ENCODE results near the gene EEF1A2.

EEF1A2 gene

GRCh38 chr20:63494084-63494419 lies 4.8 kb downstream of the EEF1A2 start:
- H3K9me2 ChIP-seq (replicated peaks; ENCODE audit: control insufficient read depth, low read length), result no peaks in the 10 kb centered on the region
- H3K27ac ChIP-seq (ENCODE audit: low read depth, low read length), result no peak overlapping the region
- no peaks in the 10 kb centered on the region for H3K9me3 ChIP-seq (ENCODE audit: control insufficient read depth, insufficient read depth, low read length)
- H3F3A ChIP-seq (ENCODE audit: control insufficient read depth, insufficient read depth), result no peaks in the 10 kb centered on the region
- H3K4me3 ChIP-seq (ENCODE audit: low read length), result no peak overlapping the region
- H4K20me1 ChIP-seq (ENCODE audit: control insufficient read depth, insufficient read depth, low read depth, low read length), result peaks cover 9% of the 10 kb centered on the region; the same call in 1 of the 2 replicates
- TF ChIP-seq EZH2phosphoT487 (IDR thresholded peaks at IDR 0.05; ENCODE audit: borderline replicate concordance, low read length) (no peak), CTCF (IDR thresholded peaks at IDR 0.05; ENCODE audit: low read depth, low read length, poor library complexity, severe bottlenecking) (no peak)
- H3K36me3 ChIP-seq (ENCODE audit: control insufficient read depth, low read length), result no peaks in the 10 kb centered on the region
- 0 out of 2 replicates have a peak, but pooled peaks cover 4% of the 10 kb centered on the region for H3K4me1 ChIP-seq (ENCODE audit: control insufficient read depth, low read length)
- H3K4me2 ChIP-seq (ENCODE audit: low read length), result no peak overlapping the region
- H3K79me2 ChIP-seq (ENCODE audit: control insufficient read depth, low read length), result no peaks in the 10 kb centered on the region
- H3K27me3 ChIP-seq (ENCODE audit: control insufficient read depth, low read length), result peaks cover 7% of the 10 kb centered on the region; the same call in 1 of the 2 replicates

- H3K27ac ChIP-seq (ENCODE audit: low read depth, low read length), result no peak overlapping the region
- no peak overlapping the region for H3K4me2 ChIP-seq (ENCODE audit: low read length)
- peaks cover 9% of the 10 kb centered on the region; the same call in 1 of the 2 replicates for H4K20me1 ChIP-seq (ENCODE audit: control insufficient read depth, insufficient read depth, low read depth, low read length)
- H3K4me3 ChIP-seq (ENCODE audit: low read length), result no peak overlapping the region
- TF ChIP-seq CTCF (IDR thresholded peaks at IDR 0.05; ENCODE audit: low read depth, low read length, poor library complexity, severe bottlenecking) (no peak), EZH2phosphoT487 (IDR thresholded peaks at IDR 0.05; ENCODE audit: borderline replicate concordance, low read length) (no peak)
- H3K27me3 ChIP-seq (ENCODE audit: control insufficient read depth, low read length), result peaks cover 7% of the 10 kb centered on the region; the same call in 1 of the 2 replicates
- H3F3A ChIP-seq (ENCODE audit: control insufficient read depth, insufficient read depth), result no peaks in the 10 kb centered on the region
- H3K9me3 ChIP-seq (ENCODE audit: control insufficient read depth, insufficient read depth, low read length), result no peaks in the 10 kb centered on the region
- H3K4me1 ChIP-seq (ENCODE audit: control insufficient read depth, low read length), result 0 out of 2 replicates have a peak, but pooled peaks cover 4% of the 10 kb centered on the region
- H3K9me2 ChIP-seq (replicated peaks; ENCODE audit: control insufficient read depth, low read length), result no peaks in the 10 kb centered on the region
- H3K36me3 ChIP-seq (ENCODE audit: control insufficient read depth, low read length), result no peaks in the 10 kb centered on the region
- no peaks in the 10 kb centered on the region for H3K79me2 ChIP-seq (ENCODE audit: control insufficient read depth, low read length)
These were observed 5.3 kb downstream of the EEF1A2 start for GRCh38 chr20:63493563-63494020.

- peaks cover 4% of the 10 kb centered on the region; the same call in 1 of the 2 replicates for H3K27me3 ChIP-seq (ENCODE audit: control insufficient read depth, low read length)
- H3K4me2 ChIP-seq (ENCODE audit: low read length), result no peak overlapping the region
- H3K36me3 ChIP-seq (ENCODE audit: control insufficient read depth, low read length), result no peaks in the 10 kb centered on the region
- H3K9me2 ChIP-seq (replicated peaks; ENCODE audit: control insufficient read depth, low read length), result no peaks in the 10 kb centered on the region
- 0 out of 2 replicates have a peak, but pooled peaks cover 4% of the 10 kb centered on the region for H3K4me1 ChIP-seq (ENCODE audit: control insufficient read depth, low read length)
- H3K9me3 ChIP-seq (ENCODE audit: control insufficient read depth, insufficient read depth, low read length), result no peaks in the 10 kb centered on the region
- H3K27ac ChIP-seq (ENCODE audit: low read depth, low read length), result no peak overlapping the region
- no peak overlapping the region for H3K4me3 ChIP-seq (ENCODE audit: low read length)
- H3F3A ChIP-seq (ENCODE audit: control insufficient read depth, insufficient read depth), result no peaks in the 10 kb centered on the region
- peaks cover 9% of the 10 kb centered on the region; the same call in 1 of the 2 replicates for H4K20me1 ChIP-seq (ENCODE audit: control insufficient read depth, insufficient read depth, low read depth, low read length)
- TF ChIP-seq CTCF (IDR thresholded peaks at IDR 0.05; ENCODE audit: low read depth, low read length, poor library complexity, severe bottlenecking) (no peak), EZH2phosphoT487 (IDR thresholded peaks at IDR 0.05; ENCODE audit: borderline replicate concordance, low read length) (no peak)
- no peaks in the 10 kb centered on the region for H3K79me2 ChIP-seq (ENCODE audit: control insufficient read depth, low read length)
These were observed 5.9 kb downstream of the EEF1A2 start for GRCh38 chr20:63492982-63493381.
